Medulla oblongata (tissue), 1 donor: ENCODE data around the gene LCP2.

Source experiments
- DNase-seq: peaks from one replicate; pipeline ENCODE4 v3.0.0-alpha.2; 2015; ENCODE audit errors: extremely low spot score

LCP2 gene

GRCh38 chr5:170297589-170298462, at the start of gene LCP2:
Gene LCP2 (minus strand): TSS chr5:170297777. CDS start chr5:170297611, 166 bp downstream.
- peak; percentile 71 for DNase-seq

- no peak for DNase-seq
Observed at GRCh38 chr5:170347022-170347567, 49.5 kb upstream of the LCP2 start.

GRCh38 chr5:170345971-170346370, 48.4 kb upstream of the LCP2 start:
- DNase-seq = no peak

- DNase-seq = no peak
Observed at GRCh38 chr5:170343177-170343576, 45.6 kb upstream of the LCP2 start.

- DNase-seq = no peak
Observed at GRCh38 chr5:170342153-170342725, 44.7 kb upstream of the LCP2 start.

GRCh38 chr5:170341545-170341944, 44.0 kb upstream of the LCP2 start:
- no peak for DNase-seq

- no peak for DNase-seq
Observed at GRCh38 chr5:170339780-170340167, 42.2 kb upstream of the LCP2 start.

GRCh38 chr5:170338933-170339779, 41.6 kb upstream of the LCP2 start:
- peak; percentile 50 for DNase-seq

GRCh38 chr5:170338291-170338690, 40.7 kb upstream of the LCP2 start:
- DNase-seq = no peak

- DNase-seq = no peak
Observed at GRCh38 chr5:170337045-170337733, 39.6 kb upstream of the LCP2 start.

- DNase-seq = no peak
Observed at GRCh38 chr5:170336065-170336464, 38.5 kb upstream of the LCP2 start.

GRCh38 chr5:170334626-170335025, 37.0 kb upstream of the LCP2 start:
- no peak for DNase-seq

GRCh38 chr5:170333161-170333910, 35.8 kb upstream of the LCP2 start:
- DNase-seq = peak; percentile 67

- DNase-seq = no peak
Observed at GRCh38 chr5:170332058-170332457, 34.5 kb upstream of the LCP2 start.

GRCh38 chr5:170330568-170331054, 33.0 kb upstream of the LCP2 start:
- DNase-seq = no peak

GRCh38 chr5:170329524-170329923, 31.9 kb upstream of the LCP2 start:
- no peak for DNase-seq

- DNase-seq = no peak
Observed at GRCh38 chr5:170327829-170328228, 30.3 kb upstream of the LCP2 start.

- DNase-seq = no peak
Observed at GRCh38 chr5:170327168-170327567, 29.6 kb upstream of the LCP2 start.

GRCh38 chr5:170319301-170319700, 21.7 kb upstream of the LCP2 start:
- DNase-seq = no peak

- no peak for DNase-seq
Observed at GRCh38 chr5:170317499-170317898, 19.9 kb upstream of the LCP2 start.

- no peak for DNase-seq
Observed at GRCh38 chr5:170316937-170317336, 19.4 kb upstream of the LCP2 start.
